ENCODE measurements around the gene GPR158. TPM values are rescaled to one million over a fixed set of nuclear protein-coding genes. Genes with fewer than 3 reads are reported as not detected.

The GPR158 gene
- total and polyA plus RNA-seq, 9 of the 15 experiments (the other 6 are each of a cell fraction or from before 2014, with no cell fraction given): 4.0 to 7.6 (median 5.0) TPM

- no peaks in the 10 kb centered on the region for H3K27me3 ChIP-seq (ENCODE audit: control insufficient read depth in 2 of 2, insufficient read depth in 2 of 2, low read length in 2 of 2)
- no peak overlapping the region for H3K4me3 ChIP-seq
- in situ Hi-C loops (cut with MboI) (no loop called here), intact Hi-C loops (cut with micrococcal nuclease) (no loop called here)
- H3K9ac ChIP-seq (ENCODE audit: insufficient read depth in 1 of 2, low read depth in 2 of 2, low read length in 2 of 2): no peak overlapping the region
- DNase-seq (ENCODE audit: extremely low read depth in 1 of 4, low spot score in 3 of 4) (no peak), FAIRE-seq (no peak), ATAC-seq (no peak)
- no peak overlapping the region for H3K27ac ChIP-seq (ENCODE audit: extremely low read depth, low read depth, low read length)
- ChIA-PET POLR2A (interaction anchor here (0.8 kb wide), 1 partner anchor 13 kb away, joined by 3 read pairs; no protein-coding TSS in a partner anchor), CTCF (ENCODE audit: low intra/inter-chr PET ratio) (no interaction called here)
- TF ChIP-seq YBX1 (IDR thresholded peaks at IDR 0.05) (no peak), GATAD2B (IDR thresholded peaks at IDR 0.05; ENCODE audit: borderline replicate concordance) (no peak), TGIF2 (CRISPR knock-in tag; IDR thresholded peaks at IDR 0.05) (no peak), ZNF444 (CRISPR knock-in tag; IDR thresholded peaks at IDR 0.05) (no peak), RBFOX2 (IDR thresholded peaks at IDR 0.05; ENCODE audit: low read depth, low read length) (no peak), CBX2 (IDR thresholded peaks at IDR 0.05; ENCODE audit: insufficient read depth, low read length, poor library complexity, severe bottlenecking) (no peak), ZSCAN32 (CRISPR knock-in tag; IDR thresholded peaks at IDR 0.05) (no peak), SREBF2 (CRISPR knock-in tag; IDR thresholded peaks at IDR 0.05) (no peak), SMARCC2 (IDR thresholded peaks at IDR 0.05; ENCODE audit: low read depth) (no peak), ZBTB11 (CRISPR knock-in tag; IDR thresholded peaks at IDR 0.05) (no peak), IRF2 (CRISPR knock-in tag; IDR thresholded peaks at IDR 0.05) (no peak), ETV6 (IDR thresholded peaks at IDR 0.05; ENCODE audit: borderline replicate concordance in 1 of 2, low read depth in 2 of 2, low read length in 1 of 2) (no peak), ETV6 (CRISPR knock-in tag; IDR thresholded peaks at IDR 0.05; ENCODE audit: borderline replicate concordance) (no peak), DIDO1 (tag; IDR thresholded peaks at IDR 0.05; ENCODE audit: low read depth) (no peak), FOXA3 (CRISPR knock-in tag; conservative IDR thresholded peaks at IDR 0.05 in 1 of 2, IDR thresholded peaks at IDR 0.05 in 1 of 2) (no peak), HDAC3 (IDR thresholded peaks at IDR 0.05; ENCODE audit: borderline replicate concordance, partially characterized antibody) (no peak), TRIM25 (IDR thresholded peaks at IDR 0.05; ENCODE audit: borderline replicate concordance) (no peak)
- 0% methylated on average over 2 of the region's 2 CpGs for whole genome bisulfite sequencing (ENCODE audit: insufficient coverage, low coverage, missing lambda C conversion rate)
- BruUV-seq (replicated peaks): no TSS peak
- no peaks in the 10 kb centered on the region for H4K20me1 ChIP-seq (replicated peaks; ENCODE audit: control insufficient read depth, insufficient read depth, low read length)
- no peaks in the 10 kb centered on the region for H3K9me1 ChIP-seq (ENCODE audit: control insufficient read depth, insufficient read depth, low read length)
- no peaks in the 10 kb centered on the region for H3K9me3 ChIP-seq (replicated peaks; ENCODE audit: control insufficient read depth, insufficient read depth, low read depth, low read length)
- H3K4me1 ChIP-seq (replicated peaks in 1 of 2; ENCODE audit: control insufficient read depth in 2 of 2, insufficient read depth in 2 of 2, low read length in 2 of 2): no peaks in the 10 kb centered on the region
- H3K4me2 ChIP-seq (ENCODE audit: insufficient read depth, low read length): no peak overlapping the region
- no peak overlapping the region for H2AFZ ChIP-seq (ENCODE audit: low read depth, low read length)
- H3K36me3 ChIP-seq (ENCODE audit: control insufficient read depth, insufficient read depth, low read length): no peaks in the 10 kb centered on the region
- no peaks in the 10 kb centered on the region for H3K79me2 ChIP-seq (ENCODE audit: control insufficient read depth, insufficient read depth, low read length)
These were observed 261.6 kb downstream of the GPR158 start for GRCh38 chr10:25436431-25436830.
